Hepatocyte (in vitro differentiated cells): ENCODE results near the gene EXOC6B.

Experiments used
- EZH2 ChIP-seq: fragments of 200-600 bp; sonication (generic); IDR thresholded peaks from 2 replicates; pipeline ENCODE4 v1.6.1; 2016; ENCODE audit warnings: antibody characterized with exemption, mild to moderate bottlenecking, borderline replicate concordance
- EZH2phosphoT487 ChIP-seq: fragments of 200-600 bp; sonication (generic); IDR thresholded peaks from one replicate; pipeline ENCODE4 v1.6.1; 2018; ENCODE audit warnings: antibody characterized with exemption, mild to moderate bottlenecking, low read depth, moderate library complexity; ENCODE audit not compliant: unreplicated experiment, severe bottlenecking
- TF ChIP-seq, protein P1 (sequence below): fragments of 200-600 bp; sonication (generic); IDR thresholded peaks from 2 replicates; pipeline ENCODE4 v1.5.1; 2016; ENCODE audit warnings: antibody characterized with exemption, mild to moderate bottlenecking; ENCODE audit not compliant: poor library complexity

DNA sequence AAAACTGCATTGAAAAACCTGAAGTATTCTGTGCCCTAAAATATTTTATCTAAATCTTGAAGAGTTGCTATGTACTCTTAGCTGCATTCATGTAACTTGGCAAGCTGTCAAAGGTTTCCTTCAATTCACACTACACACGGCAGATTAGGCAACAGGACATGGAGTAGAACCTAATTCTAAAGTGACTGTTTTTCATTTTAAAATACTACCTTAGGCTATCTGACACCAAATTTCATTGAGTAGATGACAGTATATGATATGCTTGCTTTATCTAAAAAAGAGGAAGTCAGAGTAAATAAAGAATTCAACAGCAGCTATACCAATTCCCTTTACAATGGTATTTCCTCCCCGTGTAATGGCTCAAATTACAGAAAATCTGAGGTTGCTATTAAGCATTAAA is 45.4 kb downstream of the EXOC6B start:
- TF ChIP-seq, protein P1, sequence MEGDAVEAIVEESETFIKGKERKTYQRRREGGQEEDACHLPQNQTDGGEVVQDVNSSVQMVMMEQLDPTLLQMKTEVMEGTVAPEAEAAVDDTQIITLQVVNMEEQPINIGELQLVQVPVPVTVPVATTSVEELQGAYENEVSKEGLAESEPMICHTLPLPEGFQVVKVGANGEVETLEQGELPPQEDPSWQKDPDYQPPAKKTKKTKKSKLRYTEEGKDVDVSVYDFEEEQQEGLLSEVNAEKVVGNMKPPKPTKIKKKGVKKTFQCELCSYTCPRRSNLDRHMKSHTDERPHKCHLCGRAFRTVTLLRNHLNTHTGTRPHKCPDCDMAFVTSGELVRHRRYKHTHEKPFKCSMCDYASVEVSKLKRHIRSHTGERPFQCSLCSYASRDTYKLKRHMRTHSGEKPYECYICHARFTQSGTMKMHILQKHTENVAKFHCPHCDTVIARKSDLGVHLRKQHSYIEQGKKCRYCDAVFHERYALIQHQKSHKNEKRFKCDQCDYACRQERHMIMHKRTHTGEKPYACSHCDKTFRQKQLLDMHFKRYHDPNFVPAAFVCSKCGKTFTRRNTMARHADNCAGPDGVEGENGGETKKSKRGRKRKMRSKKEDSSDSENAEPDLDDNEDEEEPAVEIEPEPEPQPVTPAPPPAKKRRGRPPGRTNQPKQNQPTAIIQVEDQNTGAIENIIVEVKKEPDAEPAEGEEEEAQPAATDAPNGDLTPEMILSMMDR: no peak
- TF ChIP-seq EZH2: no peak
- no peak for TF ChIP-seq EZH2phosphoT487
